ENCODE data around the gene HINT1. TPM values are rescaled to one million over a fixed set of nuclear protein-coding genes. Genes with fewer than 3 reads are reported as not detected.

HINT1 gene
- total RNA-seq, 2 donors from 2014 or later: 269 to 288 TPM

- intact Hi-C loops (cut with DNase I): no loop called here
- H3K9me3 ChIP-seq: no peaks in the 10 kb centered on the region
- TF ChIP-seq CTCF (IDR thresholded peaks at IDR 0.05): no peak
- no peak overlapping the region for H3K4me3 ChIP-seq
- peak overlapping the region; percentile 13 for H3K27ac ChIP-seq
- no peaks in the 10 kb centered on the region for H3K4me1 ChIP-seq
- peak overlapping the region in 1 of 2 donors; percentile 12 for H3K9ac ChIP-seq (ENCODE audit: low read depth in 2 of 2, low read length in 2 of 2)
- DNase-seq: no peak
- no peaks in the 10 kb centered on the region for H3K27me3 ChIP-seq
- no peaks in the 10 kb centered on the region for H3K36me3 ChIP-seq
Observed at GRCh38 chr5:131193106-131193505, 28.1 kb upstream of the HINT1 start.

- DNase-seq: no peak
- no peak overlapping the region for H3K4me3 ChIP-seq
- H3K4me1 ChIP-seq: no peaks in the 10 kb centered on the region
- no peak for TF ChIP-seq CTCF (IDR thresholded peaks at IDR 0.05)
- no peaks in the 10 kb centered on the region for H3K36me3 ChIP-seq
- no peak overlapping the region for H3K27ac ChIP-seq
- no peak overlapping the region for H3K9ac ChIP-seq (ENCODE audit: low read depth in 2 of 2, low read length in 2 of 2)
- no peaks in the 10 kb centered on the region for H3K27me3 ChIP-seq
- intact Hi-C loops (cut with DNase I): no loop called here
- H3K9me3 ChIP-seq: no peaks in the 10 kb centered on the region
Observed at GRCh38 chr5:131186561-131187256, 21.7 kb upstream of the HINT1 start.

GRCh38 chr5:131185523-131186104 lies 20.6 kb upstream of the HINT1 start:
- H3K9ac ChIP-seq (ENCODE audit: low read depth in 2 of 2, low read length in 2 of 2): no peak overlapping the region
- no peak overlapping the region for H3K4me3 ChIP-seq
- intact Hi-C loops (cut with DNase I): no loop called here
- H3K4me1 ChIP-seq: no peaks in the 10 kb centered on the region
- no peak for TF ChIP-seq CTCF (IDR thresholded peaks at IDR 0.05)
- H3K36me3 ChIP-seq: no peaks in the 10 kb centered on the region
- no peaks in the 10 kb centered on the region for H3K9me3 ChIP-seq
- no peak for DNase-seq
- no peaks in the 10 kb centered on the region for H3K27me3 ChIP-seq
- no peak overlapping the region for H3K27ac ChIP-seq

- no peaks in the 10 kb centered on the region for H3K9me3 ChIP-seq
- H3K4me1 ChIP-seq: no peaks in the 10 kb centered on the region
- DNase-seq: no peak
- H3K4me3 ChIP-seq: no peak overlapping the region
- intact Hi-C loops (cut with DNase I): no loop called here
- H3K27ac ChIP-seq: no peak overlapping the region
- no peaks in the 10 kb centered on the region for H3K36me3 ChIP-seq
- TF ChIP-seq CTCF (IDR thresholded peaks at IDR 0.05): no peak
- H3K9ac ChIP-seq (ENCODE audit: low read depth in 2 of 2, low read length in 2 of 2): no peak overlapping the region
- H3K27me3 ChIP-seq: no peaks in the 10 kb centered on the region
Observed at GRCh38 chr5:131182839-131183238, 17.8 kb upstream of the HINT1 start.

- Histone ChIP-seq H3K9ac (ENCODE audit: low read depth in 2 of 2, low read length in 2 of 2) (no peak overlapping the region), H3K27me3 (no peaks in the 10 kb centered on the region), H3K4me3 (no peak overlapping the region), H3K9me3 (no peaks in the 10 kb centered on the region), H3K4me1 (no peaks in the 10 kb centered on the region), H3K27ac (no peak overlapping the region), H3K36me3 (no peaks in the 10 kb centered on the region)
- intact Hi-C loops (cut with DNase I): no loop called here
- TF ChIP-seq CTCF (IDR thresholded peaks at IDR 0.05): no peak
- DNase-seq: no peak
Observed at GRCh38 chr5:131180407-131180806, 15.4 kb upstream of the HINT1 start.

Data from colonic mucosa (tissue), 4 donors.